Naive thymus-derived CD4-positive, alpha-beta T cell (primary cell): ENCODE results near the gene MPLKIP. TPM values are rescaled to one million over a fixed set of nuclear protein-coding genes. Genes with fewer than 3 reads are reported as not detected.
A peak's percentile ranks its signal among the peaks of the same experiment; 100 is the strongest.
"Not testable (repeated sequence)": the region's sequence is repeated elsewhere in the genome, so short reads cannot be mapped to it uniquely, and the experiment has no call there.

Source experiments
- ATAC-seq: fragments of 150-1000 bp; cut with Tn5 transposase; 2 replicates; pipeline ENCODE4 v1.10.0; 2021; ENCODE audit warnings: mild to moderate bottlenecking, moderate library complexity
- CTCF ChIA-PET: fragments of 350-600 bp; sonication (Branson Sonifier 250); formaldehyde crosslinking; loops from one replicate; lab custom pipeline; 2021; ENCODE audit warnings: antibody characterized with exemption; lab: Charles Lee
- POLR2A ChIA-PET: fragments of 350-600 bp; sonication (Branson Sonifier 250); formaldehyde crosslinking; loops from one replicate; lab custom pipeline; 2021; ENCODE audit warnings: antibody characterized with exemption, inconsistent platforms; lab: Charles Lee
- DNase-seq, 9 donors: peaks; one replicate each; pipeline versions ENCODE4 v3.0.0 to v3.0.0-alpha.2; 2020 to 2022; ENCODE audit warnings: mixed read lengths in 1 of 9
- H3K27ac ChIP-seq: one replicate; pipeline ENCODE4 v1.7.0; 2013; ENCODE audit warnings: mild to moderate bottlenecking, low read depth, low read length, moderate library complexity
- H3K27me3 ChIP-seq, 2 donors: one replicate each; pipeline ENCODE4 v1.7.0; 2013; ENCODE audit warnings: low read length in 2 of 2, mild to moderate bottlenecking in 2 of 2, moderate library complexity in 2 of 2; ENCODE audit not compliant: control insufficient read depth in 2 of 2, insufficient read depth in 2 of 2
- H3K36me3 ChIP-seq, 3 experiments: 1 replicate in 2 of 3; 2 replicates in 1 of 3; pipeline ENCODE4 v1.7.0; 2013; ENCODE audit warnings: low read length in 3 of 3, mild to moderate bottlenecking in 3 of 3, moderate library complexity in 1 of 3; ENCODE audit not compliant: insufficient read depth in 3 of 3, control insufficient read depth in 2 of 3
- H3K4me1 ChIP-seq, 2 donors: one replicate each; pipeline ENCODE4 v1.7.0; 2013; ENCODE audit warnings: low read length in 2 of 2, mild to moderate bottlenecking in 2 of 2, moderate library complexity in 1 of 2; ENCODE audit not compliant: control insufficient read depth in 2 of 2, insufficient read depth in 2 of 2
- H3K4me3 ChIP-seq: 2 replicates; pipeline ENCODE4 v1.7.0; 2013; ENCODE audit warnings: mild to moderate bottlenecking, low read length
- H3K9me3 ChIP-seq, 3 experiments: 1 replicate in 2 of 3; 2 replicates in 1 of 3; pipeline ENCODE4 v1.7.0; 2013; ENCODE audit warnings: low read length in 3 of 3; ENCODE audit not compliant: control insufficient read depth in 2 of 3
- H3K27ac Mint-ChIP-seq, 9 donors: one replicate each; pipeline ENCODE4 v1.8.0; 2020 to 2022; ENCODE audit warnings: mixed read lengths in 9 of 9, mild to moderate bottlenecking in 8 of 9, moderate library complexity in 5 of 9, inconsistent platforms in 2 of 9
- H3K27me3 Mint-ChIP-seq, 5 donors: one replicate each; pipeline ENCODE4 v1.8.0; 2021 to 2022; ENCODE audit warnings: mixed read lengths in 5 of 5, mild to moderate bottlenecking in 1 of 5
- H3K36me3 Mint-ChIP-seq, 5 donors: one replicate each; pipeline ENCODE4 v1.8.0; 2020 to 2022; ENCODE audit warnings: mixed read lengths in 5 of 5, mild to moderate bottlenecking in 3 of 5, inconsistent platforms in 1 of 5
- H3K4me1 Mint-ChIP-seq, 7 donors: one replicate each; pipeline ENCODE4 v1.8.0; 2020 to 2022; ENCODE audit warnings: mixed read lengths in 7 of 7, mild to moderate bottlenecking in 3 of 7, inconsistent platforms in 1 of 7
- H3K4me3 Mint-ChIP-seq, 10 donors: one replicate each; pipeline ENCODE4 v1.8.0; 2020 to 2022; ENCODE audit warnings: mild to moderate bottlenecking in 10 of 10, mixed read lengths in 10 of 10, moderate library complexity in 6 of 10, inconsistent platforms in 2 of 10
- H3K9me3 Mint-ChIP-seq, 11 donors: one replicate each; pipeline ENCODE4 v1.8.0; 2020 to 2022; ENCODE audit warnings: mixed read lengths in 11 of 11, mild to moderate bottlenecking in 4 of 11, inconsistent platforms in 1 of 11, moderate library complexity in 1 of 11
- intact Hi-C, 2 donors: fragments of 100-400 bp; cut with micrococcal nuclease; formaldehyde crosslinking; loops; one replicate each; pipeline ENCODE4 v1.15.1; 2023
- polyA plus RNA-seq, 2 donors: library from polyadenylated mRNA; unstranded; fragments of 300-500 nt; fragmentation: Illumina TruSeq; gene quantifications; one replicate each; pipeline ENCODE4 v1.2.3, GENCODE V29; 2021
- total RNA-seq, 6 experiments: library from RNA in 5 of 6; stranded (reverse) in 5 of 6; gene quantifications; 1 replicate in 5 of 6; 2 replicates in 1 of 6; pipeline ENCODE4 v1.2.3 and lab custom pipeline; 2021 to 2026

MPLKIP gene
- total and polyA plus RNA-seq, 7 experiments from 2014 or later = 17.2 to 68.6 (median 38.4) TPM

DNA sequence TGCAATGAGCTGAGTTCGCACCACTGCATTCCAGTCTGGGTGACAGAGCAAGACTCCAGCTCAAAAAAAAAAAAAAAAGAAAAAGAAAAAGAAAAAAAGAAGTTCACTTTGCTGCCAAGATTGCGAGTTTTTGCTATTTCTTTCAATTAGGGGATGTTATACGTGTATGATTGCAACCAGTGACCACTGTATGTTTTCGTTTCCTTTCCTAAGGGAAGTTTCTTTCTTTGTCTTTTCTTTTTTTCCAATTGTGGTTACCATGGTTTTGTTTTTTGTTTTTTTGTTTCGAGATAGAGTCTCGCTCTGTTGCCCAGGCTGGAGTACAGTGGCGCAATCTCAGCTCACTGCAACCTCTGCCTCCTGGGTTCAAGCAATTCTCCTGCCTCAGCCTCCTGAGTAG, 16.2 kb downstream of the MPLKIP start:
- H3K9me3 Mint-ChIP-seq, ATAC-seq, H3K27me3 ChIP-seq, H3K27me3 Mint-ChIP-seq, DNase-seq, H3K4me3 Mint-ChIP-seq, H3K4me1 ChIP-seq, POLR2A ChIA-PET, intact Hi-C loops, H3K27ac ChIP-seq, H3K36me3 ChIP-seq, H3K9me3 ChIP-seq, H3K4me1 Mint-ChIP-seq, H3K27ac Mint-ChIP-seq, CTCF ChIA-PET, H3K4me3 ChIP-seq: not testable (repeated sequence)
- H3K36me3 Mint-ChIP-seq = peaks cover 0 to 14% (median 0%) of the 10 kb centered on the region in 5 donors

DNA sequence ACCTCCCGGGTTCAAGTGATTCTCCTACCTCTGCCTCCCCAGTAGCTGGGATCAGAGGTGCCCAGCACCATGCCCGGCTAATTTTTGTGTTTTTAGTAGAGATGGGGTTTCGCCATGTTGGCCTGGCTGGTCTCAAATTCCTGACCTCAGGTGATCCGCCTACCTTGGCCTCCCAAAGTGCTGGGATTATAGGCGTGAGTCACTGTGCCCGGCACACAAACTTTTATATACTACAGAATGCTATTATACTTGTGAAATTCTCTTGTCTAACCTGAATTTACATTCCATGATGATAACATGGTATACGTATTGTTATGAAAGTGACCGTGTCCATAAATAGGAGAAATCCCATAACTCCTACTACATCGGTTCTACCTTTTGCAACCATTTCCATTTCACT, 17.2 kb downstream of the MPLKIP start:
- POLR2A ChIA-PET, H3K9me3 ChIP-seq, H3K4me1 Mint-ChIP-seq, H3K27me3 ChIP-seq, CTCF ChIA-PET, H3K27ac ChIP-seq, H3K9me3 Mint-ChIP-seq, H3K27ac Mint-ChIP-seq, H3K36me3 ChIP-seq, H3K4me1 ChIP-seq, ATAC-seq, H3K27me3 Mint-ChIP-seq, DNase-seq, H3K4me3 Mint-ChIP-seq, intact Hi-C loops, H3K4me3 ChIP-seq: not testable (repeated sequence)
- peaks cover 0 to 21% (median 6%) of the 10 kb centered on the region in 5 donors for H3K36me3 Mint-ChIP-seq

DNA sequence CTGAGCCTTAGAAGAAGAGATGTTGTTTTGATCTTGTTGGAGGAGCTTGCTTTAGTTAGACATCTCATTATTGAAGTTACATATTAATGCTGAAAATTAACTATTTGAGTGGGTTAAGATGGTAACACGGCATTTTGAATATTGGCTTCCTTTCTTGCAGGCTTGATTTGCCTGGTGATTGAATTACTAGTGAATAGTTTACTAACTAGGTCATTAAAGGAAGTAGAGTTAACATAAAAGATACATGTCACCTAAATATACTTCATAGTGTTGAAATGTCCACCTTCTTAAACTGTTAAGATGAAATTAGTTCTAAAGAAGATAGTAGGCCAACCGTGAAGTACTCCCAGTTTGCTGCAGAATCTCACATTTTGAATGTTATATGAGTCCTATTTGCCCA, 18.5 kb downstream of the MPLKIP start:
- Mint-ChIP-seq H3K36me3 (peaks cover 0 to 20% (median 3%) of the 10 kb centered on the region in 5 donors), H3K4me1 (peaks cover 0 to 6% (median 0%) of the 10 kb centered on the region in 7 donors), H3K27me3 (no peaks in the 10 kb centered on the region), H3K9me3 (no peaks in the 10 kb centered on the region), H3K27ac (no peak overlapping the region), H3K4me3 (no peak overlapping the region)
- ChIA-PET CTCF (no interaction called here), POLR2A (no interaction called here)
- DNase-seq (no peak), ATAC-seq (no peak)
- Histone ChIP-seq H3K27me3 (no peaks in the 10 kb centered on the region), H3K36me3 (no peaks in the 10 kb centered on the region), H3K4me1 (no peaks in the 10 kb centered on the region), H3K4me3 (no peak overlapping the region), H3K27ac (no peak overlapping the region), H3K9me3 (no peaks in the 10 kb centered on the region)
- intact Hi-C loops = no loop called here

GRCh38 chr7:40105879-40106473, 28.4 kb downstream of the MPLKIP start:
- Mint-ChIP-seq H3K9me3 (no peaks in the 10 kb centered on the region), H3K27ac (no peak overlapping the region), H3K36me3 (peaks cover 0 to 7% (median 0%) of the 10 kb centered on the region in 5 donors), H3K4me1 (peaks cover 0 to 1% (median 0%) of the 10 kb centered on the region in 7 donors), H3K27me3 (no peaks in the 10 kb centered on the region), H3K4me3 (no peak overlapping the region)
- DNase-seq (no peak), ATAC-seq (no peak)
- Histone ChIP-seq H3K36me3 (no peaks in the 10 kb centered on the region), H3K4me1 (no peaks in the 10 kb centered on the region), H3K27ac (no peak overlapping the region), H3K9me3 (no peaks in the 10 kb centered on the region), H3K27me3 (no peaks in the 10 kb centered on the region), H3K4me3 (no peak overlapping the region)
- POLR2A ChIA-PET = no interaction called here
- CTCF ChIA-PET = no interaction called here
- intact Hi-C loops = no loop called here

DNA sequence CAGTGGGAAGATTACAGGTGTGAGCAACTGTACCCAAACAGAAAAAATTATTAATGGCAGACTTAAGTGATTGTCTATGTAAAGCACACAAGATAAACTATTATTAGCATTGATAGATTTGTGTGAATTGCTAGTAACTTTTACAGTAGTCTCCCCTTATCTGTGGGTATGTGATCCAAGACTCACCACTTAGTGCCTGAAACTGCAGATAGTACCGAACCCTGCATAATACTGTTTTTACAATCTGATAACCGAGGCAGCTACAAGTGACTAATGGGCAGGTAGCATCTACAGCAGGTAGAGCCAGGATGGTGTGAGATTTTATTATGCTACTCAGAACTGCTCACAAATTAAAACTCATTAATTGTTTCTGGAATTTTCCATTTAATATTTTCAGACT, 31.5 kb downstream of the MPLKIP start:
- ATAC-seq = no peak
- Mint-ChIP-seq H3K4me1 (peaks cover 0 to 2% (median 0%) of the 10 kb centered on the region in 7 donors), H3K27me3 (no peaks in the 10 kb centered on the region), H3K36me3 (peaks cover 0 to under 1% (median 0%) of the 10 kb centered on the region in 5 donors), H3K27ac (peak overlapping the region in 1 of 9 donors; percentile 25), H3K9me3 (no peaks in the 10 kb centered on the region), H3K4me3 (no peak overlapping the region)
- ChIA-PET CTCF (no interaction called here), POLR2A (interaction anchor here (0.6 kb wide), 1 partner anchor 30 kb away, joined by 3 read pairs; no protein-coding TSS in a partner anchor)
- DNase-seq = no peak
- Histone ChIP-seq H3K27ac (no peak overlapping the region), H3K36me3 (no peaks in the 10 kb centered on the region), H3K27me3 (no peaks in the 10 kb centered on the region), H3K4me1 (no peaks in the 10 kb centered on the region), H3K4me3 (no peak overlapping the region), H3K9me3 (no peaks in the 10 kb centered on the region)
- intact Hi-C loops = no loop called here

DNA sequence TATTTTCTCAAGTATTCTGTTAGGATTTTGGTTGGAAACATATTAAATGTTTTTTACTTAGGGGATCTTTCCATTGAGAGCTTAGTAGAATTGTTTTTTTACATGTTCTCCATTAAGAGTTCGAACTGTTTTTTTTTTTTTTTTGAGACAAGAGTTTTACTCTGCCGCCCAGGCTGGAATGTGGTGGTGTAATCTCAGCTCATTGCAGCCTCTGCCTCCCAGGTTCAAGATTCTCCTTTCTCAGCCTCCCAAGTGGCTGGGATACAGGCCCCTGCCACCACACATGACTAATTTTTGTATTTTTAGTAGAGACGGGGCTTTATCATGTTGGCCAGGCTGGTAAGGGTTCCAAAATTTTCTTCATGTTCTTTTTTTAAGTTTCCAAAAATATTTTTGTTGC, 33.2 kb downstream of the MPLKIP start:
- H3K36me3 ChIP-seq = no peaks in the 10 kb centered on the region
- H3K9me3 ChIP-seq = no peaks in the 10 kb centered on the region
- Mint-ChIP-seq H3K27me3 (no peaks in the 10 kb centered on the region), H3K4me3 (no peak overlapping the region), H3K36me3 (peaks cover 0 to 6% (median 0%) of the 10 kb centered on the region in 5 donors), H3K4me1 (peaks cover 0 to 6% (median 0%) of the 10 kb centered on the region in 7 donors), H3K9me3 (no peaks in the 10 kb centered on the region), H3K27ac (no peak overlapping the region)
- CTCF ChIA-PET = no interaction called here
- intact Hi-C loops = no loop called here
- H3K27ac ChIP-seq = no peak overlapping the region
- ATAC-seq (no peak), DNase-seq (no peak)
- H3K4me3 ChIP-seq = no peak overlapping the region
- no peaks in the 10 kb centered on the region for H3K27me3 ChIP-seq
- POLR2A ChIA-PET = interaction anchor here (0.6 kb wide), 1 partner anchor 12 kb away, joined by 5 read pairs; no protein-coding TSS in a partner anchor
- no peaks in the 10 kb centered on the region for H3K4me1 ChIP-seq

GRCh38 chr7:40099837-40100236, 34.6 kb downstream of the MPLKIP start:
- H3K27ac Mint-ChIP-seq = no peak overlapping the region
- DNase-seq = no peak
- H3K4me1 ChIP-seq = no peaks in the 10 kb centered on the region
- H3K4me3 Mint-ChIP-seq = no peak overlapping the region
- no peak overlapping the region for H3K4me3 ChIP-seq
- no peak for ATAC-seq
- ChIA-PET CTCF (no interaction called here), POLR2A (no interaction called here)
- peaks cover 0 to 11% (median 0%) of the 10 kb centered on the region in 3 experiments for H3K36me3 ChIP-seq
- H3K27me3 Mint-ChIP-seq = no peaks in the 10 kb centered on the region
- no peak overlapping the region for H3K27ac ChIP-seq
- H3K36me3 Mint-ChIP-seq = peaks cover 0 to 12% (median 0%) of the 10 kb centered on the region in 5 donors
- H3K9me3 Mint-ChIP-seq = no peaks in the 10 kb centered on the region
- intact Hi-C loops = no loop called here
- H3K4me1 Mint-ChIP-seq = peaks cover 0 to 6% (median 0%) of the 10 kb centered on the region in 7 donors
- no peaks in the 10 kb centered on the region for H3K27me3 ChIP-seq
- H3K9me3 ChIP-seq = no peaks in the 10 kb centered on the region
